GM18868 (cell line): ENCODE measurements around the gene ADIPOR1.

Experiments used
- ATAC-seq: cut with Tn5 transposase; IDR thresholded peaks from one replicate; pipeline ENCODE4 v1.9.1; 2021; ENCODE audit warnings: mild to moderate bottlenecking, moderate library complexity; ENCODE audit not compliant: unreplicated experiment

ADIPOR1 gene

GRCh38 chr1:202972046-202972445 is 13.9 kb upstream of the ADIPOR1 start:
- ATAC-seq = no peak

- ATAC-seq = peak; percentile 69
Observed at GRCh38 chr1:202968895-202969295, 10.8 kb upstream of the ADIPOR1 start.

GRCh38 chr1:202968351-202968750 is 10.2 kb upstream of the ADIPOR1 start:
- ATAC-seq = no peak

DNA sequence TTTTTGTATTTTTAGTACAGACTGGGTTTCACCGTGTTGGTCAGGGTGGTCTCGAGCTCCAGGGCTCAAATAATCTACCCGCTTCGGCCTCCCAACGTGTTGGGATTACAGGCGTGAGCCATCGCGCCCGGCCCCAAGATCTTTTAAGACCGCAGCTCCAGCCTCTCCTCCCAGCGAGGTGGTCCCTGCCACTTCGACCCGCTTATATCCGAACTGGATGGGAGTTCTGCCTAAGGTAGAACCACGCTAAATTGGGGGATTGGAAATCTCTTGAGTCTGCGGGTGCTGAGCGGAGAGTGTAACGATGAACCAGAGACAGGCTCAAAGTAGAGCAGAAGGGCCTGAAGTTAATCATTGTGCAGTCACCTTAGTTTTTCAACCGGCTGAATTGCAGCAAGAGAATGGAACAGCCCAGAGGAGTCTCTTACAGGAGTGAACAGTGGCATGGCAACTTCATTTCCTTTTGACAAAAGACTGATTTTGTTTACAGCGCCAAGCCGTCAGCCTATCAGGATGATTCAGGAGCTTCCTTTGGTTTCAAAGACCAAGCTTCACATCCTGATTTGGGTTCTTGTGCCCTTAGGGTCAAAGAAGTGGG is 9.7 kb upstream of the ADIPOR1 start:
- no peak for ATAC-seq

DNA sequence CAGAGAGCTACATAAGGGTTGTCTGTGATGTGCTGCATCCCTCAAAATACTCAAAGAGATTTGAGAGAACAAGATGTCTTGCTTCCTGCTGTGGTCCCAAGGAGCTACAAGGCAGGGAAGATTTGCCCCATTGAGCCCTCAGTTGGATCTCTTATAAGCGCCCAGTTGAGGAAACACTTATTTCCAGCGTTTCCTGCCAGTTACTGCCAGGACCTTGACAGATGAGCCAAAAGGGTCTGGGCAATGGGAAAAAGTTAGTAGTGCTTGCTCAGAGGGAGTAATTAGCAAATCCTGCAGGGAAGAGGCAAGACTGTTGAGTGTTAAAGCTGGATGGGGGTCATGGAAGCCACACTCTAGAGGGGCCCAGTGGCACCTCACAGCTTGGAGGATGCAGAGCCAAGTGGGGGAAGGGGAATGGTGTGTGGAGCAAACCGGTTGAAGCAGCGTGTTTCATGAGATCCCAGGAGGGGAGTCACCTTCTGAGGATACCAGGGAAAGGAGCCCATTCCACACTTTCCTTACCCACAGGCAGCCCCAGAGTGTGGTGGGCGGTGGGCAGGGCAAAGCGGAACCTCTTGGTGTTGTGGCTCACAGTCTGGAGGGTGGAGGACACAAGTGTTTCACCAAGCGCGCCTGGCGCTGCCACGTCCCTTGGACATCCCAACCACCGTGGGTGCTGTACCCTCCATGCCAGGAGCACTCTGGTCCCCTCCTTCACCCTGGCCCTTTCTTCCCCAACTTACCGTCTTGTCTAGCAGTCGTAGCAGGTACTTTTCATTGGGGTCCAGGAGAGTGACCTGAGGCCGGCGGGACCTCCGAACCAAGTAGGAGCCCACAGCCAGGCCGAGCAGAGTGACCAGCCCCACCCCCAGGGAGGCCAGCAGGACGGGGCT is 8.1 kb upstream of the ADIPOR1 start:
- ATAC-seq = no peak

DNA sequence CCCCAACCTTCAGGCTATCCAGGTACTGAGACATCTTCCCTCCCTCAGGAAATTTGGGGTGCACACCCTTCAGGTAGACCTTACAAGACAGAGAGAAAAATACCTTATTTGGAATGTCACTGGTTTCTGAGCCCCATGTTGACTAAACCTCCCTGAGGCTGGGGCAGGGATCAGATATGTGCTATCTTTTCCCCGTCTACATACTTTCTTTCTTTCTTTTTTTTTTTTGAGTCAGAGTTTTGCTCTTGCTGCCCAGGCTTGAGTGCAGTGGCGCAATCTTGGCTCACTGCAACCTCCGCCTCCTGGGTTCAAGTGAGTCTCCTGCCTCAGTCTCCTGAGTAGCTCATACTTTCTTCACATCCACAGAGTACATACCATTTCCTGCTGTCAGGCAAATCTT is 7.3 kb upstream of the ADIPOR1 start:
- ATAC-seq = no peak

GRCh38 chr1:202964791-202965410 is 6.8 kb upstream of the ADIPOR1 start:
- no peak for ATAC-seq

DNA sequence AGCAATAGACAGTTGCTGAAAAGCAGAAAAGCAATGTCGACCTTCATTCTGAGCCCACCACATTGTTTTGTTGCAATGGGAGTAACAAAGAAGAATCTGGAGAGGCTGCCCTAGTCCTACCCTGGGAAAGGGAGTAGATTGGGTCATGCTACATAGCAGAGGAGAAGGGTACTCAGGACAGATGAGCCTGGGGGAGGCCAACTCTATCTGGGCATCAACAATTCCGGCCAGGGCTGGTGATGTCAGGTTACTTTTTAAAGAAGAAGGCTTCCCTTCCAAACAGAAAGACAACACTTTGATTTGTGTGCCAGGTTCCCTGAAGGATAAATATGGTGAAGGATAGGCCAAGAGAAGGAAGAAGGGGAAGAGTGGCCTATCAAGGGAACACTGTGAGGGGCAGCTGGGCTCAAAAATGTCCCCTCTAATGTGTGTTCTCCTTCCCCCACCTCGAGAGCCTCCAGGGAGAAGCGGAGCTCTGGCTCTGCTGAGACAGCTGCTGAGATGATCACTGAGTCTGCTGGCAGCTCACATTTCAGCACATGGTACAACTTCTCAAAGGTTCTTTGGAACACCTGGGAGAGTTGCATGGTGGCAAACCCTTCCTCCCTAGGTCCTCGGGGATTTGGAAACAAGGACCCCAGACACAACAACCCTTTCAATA is 3.2 kb upstream of the ADIPOR1 start:
- ATAC-seq = no peak

DNA sequence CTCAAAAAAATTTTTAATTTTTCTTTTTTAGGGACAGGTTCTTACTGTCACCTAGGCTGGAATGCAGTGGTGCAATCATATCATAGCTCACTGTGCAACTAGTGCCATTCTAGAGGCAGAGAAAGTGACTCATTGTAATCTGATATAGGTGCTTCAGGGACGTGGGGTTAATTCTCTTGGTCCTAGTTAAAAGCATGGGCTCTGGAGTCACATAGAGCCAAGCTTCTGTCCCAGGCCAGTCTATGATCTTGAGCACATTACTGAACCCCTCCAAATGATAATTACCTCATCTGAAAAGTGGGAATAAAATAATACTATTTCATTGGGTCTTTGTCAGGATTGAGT is 1.1 kb upstream of the ADIPOR1 start:
- no peak for ATAC-seq

- no peak for ATAC-seq
Observed at GRCh38 chr1:202958544-202959275, 598 bp upstream of the ADIPOR1 start.

DNA sequence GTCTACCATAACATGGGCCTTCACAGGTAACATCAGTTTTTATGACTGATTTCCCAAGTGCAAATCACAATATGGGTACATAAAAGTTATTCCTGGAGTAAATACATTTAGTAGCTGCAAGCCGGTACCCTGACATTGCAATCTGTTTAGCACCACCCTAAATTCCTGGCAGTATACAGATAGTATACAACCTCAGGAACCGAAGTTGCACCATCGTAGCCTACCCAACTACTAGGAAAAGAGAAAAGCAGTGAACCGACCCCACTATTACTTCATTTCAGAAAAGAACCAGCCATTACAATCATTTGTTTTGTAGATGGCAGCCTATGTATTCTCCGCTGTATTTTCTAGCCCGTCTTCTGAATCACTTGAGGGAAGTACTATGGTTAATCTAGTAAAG is 1.1 kb downstream of the ADIPOR1 start:
- ATAC-seq = no peak

GRCh38 chr1:202954057-202954745 is 3.9 kb downstream of the ADIPOR1 start:
- no peak for ATAC-seq

DNA sequence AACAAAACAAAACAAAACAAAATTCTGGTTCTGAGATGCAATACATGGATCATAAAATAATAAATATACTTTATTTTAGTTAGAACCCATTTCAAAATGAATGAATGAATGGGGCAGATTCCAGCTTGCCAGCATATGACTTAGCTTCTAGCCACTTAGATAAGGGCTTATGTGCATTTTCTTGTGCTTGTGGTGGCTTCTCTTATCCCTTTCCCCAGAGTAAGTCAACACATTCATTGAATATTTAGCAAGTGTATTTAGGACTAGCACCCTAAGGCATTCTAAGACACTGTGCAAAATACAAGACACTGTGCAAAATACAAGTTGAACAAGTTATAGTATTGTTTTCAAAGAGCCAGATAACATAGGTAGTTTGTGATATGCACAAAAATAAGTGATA is 4.7 kb downstream of the ADIPOR1 start:
- no peak for ATAC-seq

DNA sequence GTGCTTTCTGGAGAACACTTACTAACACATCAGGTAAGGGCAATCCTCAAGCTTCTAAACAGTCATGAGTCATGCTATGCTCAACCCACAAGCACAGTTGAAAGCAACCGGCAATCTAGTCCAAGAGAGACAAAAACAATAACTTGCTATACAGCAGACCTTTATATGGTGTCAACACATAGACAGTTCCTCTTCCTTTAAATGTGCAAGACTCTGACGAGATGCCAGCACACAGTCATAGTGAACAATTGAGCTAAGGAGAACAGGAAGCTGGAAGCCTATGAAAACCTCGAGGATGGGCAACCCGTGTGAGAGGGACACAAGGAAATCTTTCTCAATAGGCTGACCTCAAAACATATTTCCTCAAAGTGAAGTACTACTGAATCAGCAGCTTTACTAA is 5.3 kb downstream of the ADIPOR1 start:
- ATAC-seq = no peak

- no peak for ATAC-seq
Observed at GRCh38 chr1:202952099-202952498, 6.0 kb downstream of the ADIPOR1 start.

DNA sequence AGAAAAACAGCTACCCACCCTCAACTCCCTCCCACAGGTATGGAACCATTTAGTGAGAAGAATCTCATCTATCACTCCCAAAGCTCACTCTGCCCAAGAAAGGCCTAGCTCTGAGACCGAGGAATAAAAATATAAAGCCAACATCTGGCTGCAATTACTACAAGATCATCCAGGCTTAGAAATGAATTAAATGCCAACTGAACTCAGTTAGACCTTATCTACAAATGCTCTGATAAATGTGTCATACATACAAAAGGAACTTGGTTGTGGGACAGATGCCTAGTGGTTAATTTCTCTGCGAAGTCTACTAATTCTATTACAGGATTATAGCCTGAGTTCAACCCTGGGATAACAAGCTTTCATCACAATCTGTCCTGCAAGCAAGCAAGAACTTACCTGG is 6.7 kb downstream of the ADIPOR1 start:
- no peak for ATAC-seq

- no peak for ATAC-seq
Observed at GRCh38 chr1:202945483-202945882, 12.6 kb downstream of the ADIPOR1 start.

- no peak for ATAC-seq
Observed at GRCh38 chr1:202944438-202944921, 13.6 kb downstream of the ADIPOR1 start.

- ATAC-seq = no peak
Observed at GRCh38 chr1:202942426-202942825, 15.7 kb downstream of the ADIPOR1 start.

GRCh38 chr1:202941372-202941771 is 16.7 kb downstream of the ADIPOR1 start:
- ATAC-seq = no peak
